Thoracic aorta (tissue), 2 donors: ENCODE measurements around the gene POMGNT1. TPM values are rescaled to one million over a fixed set of nuclear protein-coding genes. Genes with fewer than 3 reads are reported as not detected.

Experiments
- ATAC-seq: fragments of 150-250 bp; one replicate; pipeline ENCODE4 v1.8.0; 2017; ENCODE audit warnings: low read depth; ENCODE audit not compliant: insufficient number of reproducible peaks, low FRiP score
- DNase-seq: peaks from one replicate; pipeline ENCODE4 v3.0.0-alpha.2; 2020; ENCODE audit warnings: low spot score
- H3K27ac ChIP-seq, 2 donors: fragments of 200-600 bp; sonication (generic); 1 replicate in 1 of 2; 2 replicates in 1 of 2; pipeline ENCODE4 v1.5.1; 2016; ENCODE audit warnings: mild to moderate bottlenecking in 2 of 2, moderate library complexity in 2 of 2
- H3K27me3 ChIP-seq: fragments of 200-600 bp; sonication (generic); replicated peaks from 2 replicates; pipeline ENCODE4 v1.6.0; 2016; ENCODE audit warnings: mild to moderate bottlenecking; ENCODE audit not compliant: insufficient read depth
- H3K36me3 ChIP-seq: fragments of 200-600 bp; sonication (generic); one replicate; pipeline ENCODE4 v1.5.1; 2016
- H3K4me1 ChIP-seq, 2 donors: fragments of 200-600 bp; sonication (generic); 1 replicate in 1 of 2; 2 replicates in 1 of 2; pipeline versions ENCODE4 v1.5.1 to v1.6.0; 2016; ENCODE audit warnings: low read depth in 2 of 2, mild to moderate bottlenecking in 1 of 2; ENCODE audit not compliant: control insufficient read depth in 1 of 2
- H3K4me3 ChIP-seq: fragments of 200-600 bp; sonication (generic); 2 replicates; pipeline ENCODE4 v1.5.1; 2016; ENCODE audit warnings: mild to moderate bottlenecking
- H3K9me3 ChIP-seq: fragments of 200-600 bp; sonication (generic); 2 replicates; pipeline ENCODE4 v1.5.1; 2016
- total RNA-seq, 2 donors: library from RNA; depleted of rRNA; stranded (reverse); fragments of >200 nt; gene quantifications; one replicate each; pipeline versions ENCODE4 v1.1.0 to v1.2.3, GENCODE V29; 2016
- TF ChIP-seq, protein P1 (sequence below): fragments of 200-600 bp; sonication (generic); IDR thresholded peaks from one replicate; pipeline ENCODE4 v1.5.1; 2019; ENCODE audit warnings: antibody characterized with exemption

The POMGNT1 gene
- total RNA-seq, 2 donors from 2014 or later = 53.8 to 66.9 TPM

DNA sequence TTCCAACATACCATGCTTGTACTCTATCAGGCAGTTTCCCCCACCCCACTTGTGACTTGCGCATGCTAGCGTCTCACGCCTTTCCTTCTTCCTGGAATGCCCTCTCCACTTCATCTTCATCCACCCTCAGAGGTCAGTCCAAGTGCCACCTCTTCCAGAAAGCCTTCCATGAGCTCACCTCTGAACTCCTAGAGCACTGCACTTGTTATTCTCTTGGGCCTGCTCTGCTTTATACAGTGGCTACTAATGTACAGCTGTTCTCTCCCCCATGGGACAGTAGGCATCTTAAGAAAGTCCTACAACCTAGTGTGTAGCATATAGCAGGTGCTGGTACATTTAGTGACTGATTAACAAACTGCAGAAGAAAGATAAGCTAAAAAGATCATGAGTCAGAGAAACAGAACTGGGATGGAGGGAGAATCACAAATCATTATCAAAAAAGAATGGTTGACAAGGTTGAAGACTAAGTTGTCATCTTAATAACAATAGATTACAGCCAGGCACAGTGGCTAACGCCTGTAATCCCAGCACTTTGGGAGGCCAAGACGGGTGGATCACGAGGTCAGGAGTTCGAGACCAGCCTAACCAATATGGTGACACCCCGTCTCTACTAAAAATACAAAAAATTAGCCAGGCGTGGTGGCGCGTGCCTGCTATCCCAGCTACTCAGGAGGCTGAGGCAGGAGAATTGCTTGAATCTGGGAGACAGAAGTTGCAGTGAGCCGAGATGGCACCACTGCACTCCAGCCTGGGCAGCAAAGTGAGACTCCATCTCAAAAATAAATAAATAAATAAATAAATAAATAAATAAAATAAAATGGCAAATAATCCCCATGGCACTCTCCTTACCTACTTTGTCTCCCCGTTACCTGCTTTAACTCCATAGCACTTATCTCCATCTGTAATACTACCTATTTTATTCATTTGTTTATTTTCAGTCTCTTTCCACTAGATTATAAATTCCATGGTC, 39.6 kb downstream of the POMGNT1 start:
- DNase-seq = no peak
- Histone ChIP-seq H3K9me3 (no peaks in the 10 kb centered on the region), H3K27me3 (no peaks in the 10 kb centered on the region), H3K27ac (no peak overlapping the region), H3K4me3 (no peak overlapping the region), H3K4me1 (no peaks in the 10 kb centered on the region), H3K36me3 (no peaks in the 10 kb centered on the region)
- ATAC-seq = no peak
- TF ChIP-seq, protein P1, sequence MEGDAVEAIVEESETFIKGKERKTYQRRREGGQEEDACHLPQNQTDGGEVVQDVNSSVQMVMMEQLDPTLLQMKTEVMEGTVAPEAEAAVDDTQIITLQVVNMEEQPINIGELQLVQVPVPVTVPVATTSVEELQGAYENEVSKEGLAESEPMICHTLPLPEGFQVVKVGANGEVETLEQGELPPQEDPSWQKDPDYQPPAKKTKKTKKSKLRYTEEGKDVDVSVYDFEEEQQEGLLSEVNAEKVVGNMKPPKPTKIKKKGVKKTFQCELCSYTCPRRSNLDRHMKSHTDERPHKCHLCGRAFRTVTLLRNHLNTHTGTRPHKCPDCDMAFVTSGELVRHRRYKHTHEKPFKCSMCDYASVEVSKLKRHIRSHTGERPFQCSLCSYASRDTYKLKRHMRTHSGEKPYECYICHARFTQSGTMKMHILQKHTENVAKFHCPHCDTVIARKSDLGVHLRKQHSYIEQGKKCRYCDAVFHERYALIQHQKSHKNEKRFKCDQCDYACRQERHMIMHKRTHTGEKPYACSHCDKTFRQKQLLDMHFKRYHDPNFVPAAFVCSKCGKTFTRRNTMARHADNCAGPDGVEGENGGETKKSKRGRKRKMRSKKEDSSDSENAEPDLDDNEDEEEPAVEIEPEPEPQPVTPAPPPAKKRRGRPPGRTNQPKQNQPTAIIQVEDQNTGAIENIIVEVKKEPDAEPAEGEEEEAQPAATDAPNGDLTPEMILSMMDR = no peak

DNA sequence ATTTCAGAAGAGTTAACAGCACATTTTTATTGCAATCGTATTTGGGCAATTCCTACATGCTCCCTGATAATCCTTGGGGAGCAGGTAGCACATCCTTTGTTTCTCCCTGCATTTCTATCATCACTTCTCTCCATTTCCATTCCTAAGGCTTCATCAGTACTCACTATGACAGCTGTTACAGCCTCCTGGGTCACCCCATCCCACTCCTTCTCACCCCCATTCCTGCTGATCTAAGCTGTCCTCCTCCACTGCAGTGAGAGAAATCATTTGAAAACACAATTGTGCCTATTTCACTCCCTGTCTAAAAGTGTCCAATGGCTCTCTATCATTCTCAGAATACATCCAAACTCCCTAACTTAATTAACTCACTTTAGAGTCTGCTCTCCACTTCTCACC, 40.3 kb downstream of the POMGNT1 start:
- TF ChIP-seq, protein P1 = no peak
- Histone ChIP-seq H3K4me3 (no peak overlapping the region), H3K36me3 (no peaks in the 10 kb centered on the region), H3K4me1 (no peaks in the 10 kb centered on the region), H3K27ac (no peak overlapping the region), H3K9me3 (no peaks in the 10 kb centered on the region), H3K27me3 (no peaks in the 10 kb centered on the region)
- ATAC-seq = no peak
- DNase-seq = no peak

DNA sequence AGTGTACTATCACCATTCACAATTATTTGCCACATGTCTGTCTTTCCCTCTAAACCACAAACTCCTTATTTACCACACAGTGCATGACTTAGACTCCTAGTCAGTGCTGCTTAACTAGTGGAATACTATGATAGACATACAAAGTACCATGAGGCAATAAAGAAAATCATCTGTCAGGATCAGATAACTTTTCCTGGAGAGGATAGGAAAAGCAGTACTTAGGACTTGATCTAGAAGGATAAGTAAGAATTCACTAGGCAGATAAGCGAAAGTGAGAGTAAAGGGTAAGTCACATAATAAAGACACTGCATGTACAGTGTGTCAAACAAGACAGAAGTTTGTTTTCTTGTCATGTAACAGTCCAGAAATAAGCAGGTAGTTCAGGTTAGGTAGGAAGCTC, 44.5 kb downstream of the POMGNT1 start:
- H3K4me3 ChIP-seq = no peak overlapping the region
- H3K4me1 ChIP-seq = peaks cover 0 to 3% of the 10 kb centered on the region in 2 donors
- no peaks in the 10 kb centered on the region for H3K36me3 ChIP-seq
- TF ChIP-seq, protein P1 = no peak
- H3K27me3 ChIP-seq = no peaks in the 10 kb centered on the region
- H3K9me3 ChIP-seq = no peaks in the 10 kb centered on the region
- DNase-seq (no peak), ATAC-seq (no peak)
- H3K27ac ChIP-seq = no peak overlapping the region

DNA sequence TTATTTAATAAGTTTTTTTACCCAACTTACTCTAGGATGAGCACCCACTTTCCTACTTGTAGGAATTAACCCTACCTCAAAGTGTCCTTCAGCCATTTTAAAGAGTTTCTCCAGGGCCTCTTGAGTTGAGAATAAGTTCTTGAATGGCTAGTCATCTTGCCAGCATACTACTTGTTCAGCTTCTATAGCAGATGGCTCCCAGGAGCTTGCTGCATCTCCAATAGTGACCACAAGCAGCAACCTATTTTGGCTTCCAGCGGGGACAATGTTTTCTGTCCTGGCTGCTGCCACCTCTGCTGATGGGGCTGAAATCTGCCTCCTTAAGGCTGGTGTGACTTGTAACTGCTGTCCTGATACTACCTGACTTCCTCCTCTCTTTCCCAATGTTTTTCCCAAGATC, 45.0 kb downstream of the POMGNT1 start:
- Histone ChIP-seq H3K36me3 (no peaks in the 10 kb centered on the region), H3K27me3 (no peaks in the 10 kb centered on the region), H3K4me1 (peaks cover 0 to 8% of the 10 kb centered on the region in 2 donors), H3K9me3 (no peaks in the 10 kb centered on the region), H3K4me3 (no peak overlapping the region), H3K27ac (no peak overlapping the region)
- TF ChIP-seq, protein P1 = no peak
- no peak for DNase-seq
- ATAC-seq = no peak

DNA sequence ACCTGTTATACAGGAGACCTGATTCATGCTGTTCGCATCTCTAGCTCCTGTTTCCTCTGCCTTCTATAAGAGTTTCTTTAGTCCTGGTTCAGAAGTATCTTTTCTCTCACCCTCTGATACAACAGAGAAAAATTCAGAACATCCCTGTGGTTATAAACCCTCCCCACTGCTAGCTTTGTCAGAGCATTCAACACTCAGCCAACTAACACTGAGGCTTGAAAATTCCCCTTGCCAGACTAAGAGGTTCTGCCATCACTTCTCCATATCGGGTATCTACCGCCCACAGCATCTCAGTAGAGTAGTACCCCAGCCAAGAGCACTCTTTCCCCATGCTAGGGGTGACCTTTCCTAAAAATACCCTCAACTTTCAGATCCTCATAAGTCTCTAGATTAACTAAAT, 46.2 kb downstream of the POMGNT1 start:
- TF ChIP-seq, protein P1 = no peak
- peaks cover 0 to 11% of the 10 kb centered on the region in 2 donors for H3K4me1 ChIP-seq
- DNase-seq (no peak), ATAC-seq (no peak)
- H3K27ac ChIP-seq = no peak overlapping the region
- no peak overlapping the region for H3K4me3 ChIP-seq
- H3K36me3 ChIP-seq = no peaks in the 10 kb centered on the region
- H3K9me3 ChIP-seq = no peaks in the 10 kb centered on the region
- no peaks in the 10 kb centered on the region for H3K27me3 ChIP-seq
